Measurements from ENCODE around the gene MON1A.
"Not testable (repeated sequence)": the region's sequence is repeated elsewhere in the genome, so short reads cannot be mapped to it uniquely, and the experiment has no call there.

The MON1A gene

GRCh38 chr3:49942651-49943050 lies 13.0 kb upstream of the MON1A start:
- Histone ChIP-seq H3K4me3 (no peak overlapping the region), H3K36me3 (ENCODE audit: insufficient read depth, low read length) (no peaks in the 10 kb centered on the region), H3K27ac (no peak overlapping the region), H3K9me3 (ENCODE audit: low read depth, low read length) (no peaks in the 10 kb centered on the region), H3K9ac (ENCODE audit: insufficient read length) (no peak overlapping the region)
- TF ChIP-seq EZH2 (IDR thresholded peaks at IDR 0.05): no peak
- no peak for TF ChIP-seq FOXP2 (optimal IDR thresholded peaks at IDR 0.05; ENCODE audit: control extremely low read depth, extremely low read length, insufficient read depth)
- no peak for TF ChIP-seq POLR2AphosphoS5 (IDR thresholded peaks at IDR 0.05; ENCODE audit: borderline replicate concordance, low read depth, low read length)
- no peak for DNase-seq (ENCODE audit: low read depth, low spot score)

GRCh38 chr3:49940667-49941249 lies 11.1 kb upstream of the MON1A start:
- Histone ChIP-seq H3K9me3 (ENCODE audit: low read depth, low read length) (no peaks in the 10 kb centered on the region), H3K36me3 (ENCODE audit: insufficient read depth, low read length) (no peaks in the 10 kb centered on the region), H3K27ac (no peak overlapping the region), H3K4me3 (peak overlapping the region; percentile 80), H3K9ac (ENCODE audit: insufficient read length) (peak overlapping the region; percentile 79)
- no peak for TF ChIP-seq POLR2AphosphoS5 (IDR thresholded peaks at IDR 0.05; ENCODE audit: borderline replicate concordance, low read depth, low read length)
- TF ChIP-seq FOXP2 (optimal IDR thresholded peaks at IDR 0.05; ENCODE audit: control extremely low read depth, extremely low read length, insufficient read depth): no peak
- TF ChIP-seq EZH2 (IDR thresholded peaks at IDR 0.05): no peak
- no peak for DNase-seq (ENCODE audit: low read depth, low spot score)

GRCh38 chr3:49939858-49940666 lies 10.5 kb upstream of the MON1A start, which contains the start of gene RBM6:
Gene RBM6, plus strand, starts transcription at chr3:49940150. Its CDS starts 22,492 bp downstream, at chr3:49962642.
- peak; percentile 48 for DNase-seq (ENCODE audit: low read depth, low spot score)
- Histone ChIP-seq H3K9me3 (ENCODE audit: low read depth, low read length) (no peaks in the 10 kb centered on the region), H3K4me3 (peak within 1 kb of the TSS; percentile 80), H3K36me3 (ENCODE audit: insufficient read depth, low read length) (no peaks in the 10 kb centered on the region), H3K9ac (ENCODE audit: insufficient read length) (peak within 1 kb of the TSS; percentile 79), H3K27ac (peak within 1 kb of the TSS; percentile 67)
- no peak for TF ChIP-seq EZH2 (IDR thresholded peaks at IDR 0.05)
- peak; percentile 91 for TF ChIP-seq POLR2AphosphoS5 (IDR thresholded peaks at IDR 0.05; ENCODE audit: borderline replicate concordance, low read depth, low read length)
- TF ChIP-seq FOXP2 (optimal IDR thresholded peaks at IDR 0.05; ENCODE audit: control extremely low read depth, extremely low read length, insufficient read depth): no peak

- Histone ChIP-seq H3K36me3 (ENCODE audit: insufficient read depth, low read length) (no peaks in the 10 kb centered on the region), H3K9ac (ENCODE audit: insufficient read length) (no peak overlapping the region), H3K4me3 (no peak overlapping the region), H3K27ac (no peak overlapping the region), H3K9me3 (ENCODE audit: low read depth, low read length) (no peaks in the 10 kb centered on the region)
- no peak for DNase-seq (ENCODE audit: low read depth, low spot score)
- TF ChIP-seq POLR2AphosphoS5 (IDR thresholded peaks at IDR 0.05; ENCODE audit: borderline replicate concordance, low read depth, low read length) (no peak), FOXP2 (optimal IDR thresholded peaks at IDR 0.05; ENCODE audit: control extremely low read depth, extremely low read length, insufficient read depth) (no peak), EZH2 (IDR thresholded peaks at IDR 0.05) (no peak)
Observed at GRCh38 chr3:49937090-49937489, 7.5 kb upstream of the MON1A start.

GRCh38 chr3:49932281-49932680 lies 2.7 kb upstream of the MON1A start:
- DNase-seq (ENCODE audit: low read depth, low spot score); H3K27ac ChIP-seq; H3K9me3 ChIP-seq (ENCODE audit: low read depth, low read length); H3K36me3 ChIP-seq (ENCODE audit: insufficient read depth, low read length); H3K4me3 ChIP-seq; H3K9ac ChIP-seq (ENCODE audit: insufficient read length): not testable (repeated sequence)

- no peak overlapping the region for H3K9ac ChIP-seq (ENCODE audit: insufficient read length)
- no peaks in the 10 kb centered on the region for H3K36me3 ChIP-seq (ENCODE audit: insufficient read depth, low read length)
- no peak overlapping the region for H3K27ac ChIP-seq
- no peaks in the 10 kb centered on the region for H3K9me3 ChIP-seq (ENCODE audit: low read depth, low read length)
- TF ChIP-seq FOXP2 (optimal IDR thresholded peaks at IDR 0.05; ENCODE audit: control extremely low read depth, extremely low read length, insufficient read depth) (no peak), POLR2AphosphoS5 (IDR thresholded peaks at IDR 0.05; ENCODE audit: borderline replicate concordance, low read depth, low read length) (no peak), EZH2 (IDR thresholded peaks at IDR 0.05) (no peak)
- no peak overlapping the region for H3K4me3 ChIP-seq
- DNase-seq (ENCODE audit: low read depth, low spot score): no peak
Observed at GRCh38 chr3:49930922-49931321, 1.3 kb upstream of the MON1A start.

GRCh38 chr3:49930168-49930690 lies 618 bp upstream of the MON1A start:
- peak overlapping the region; percentile 86 for H3K4me3 ChIP-seq
- peak overlapping the region; percentile 77 for H3K9ac ChIP-seq (ENCODE audit: insufficient read length)
- H3K36me3 ChIP-seq (ENCODE audit: insufficient read depth, low read length): no peaks in the 10 kb centered on the region
- H3K9me3 ChIP-seq (ENCODE audit: low read depth, low read length): no peaks in the 10 kb centered on the region
- H3K27ac ChIP-seq: no peak overlapping the region
- TF ChIP-seq EZH2 (IDR thresholded peaks at IDR 0.05): no peak
- TF ChIP-seq POLR2AphosphoS5 (IDR thresholded peaks at IDR 0.05; ENCODE audit: borderline replicate concordance, low read depth, low read length): no peak
- no peak for TF ChIP-seq FOXP2 (optimal IDR thresholded peaks at IDR 0.05; ENCODE audit: control extremely low read depth, extremely low read length, insufficient read depth)
- no peak for DNase-seq (ENCODE audit: low read depth, low spot score)

- DNase-seq (ENCODE audit: low read depth, low spot score): no peak
- Histone ChIP-seq H3K9ac (ENCODE audit: insufficient read length) (no peak overlapping the region), H3K27ac (no peak overlapping the region), H3K36me3 (ENCODE audit: insufficient read depth, low read length) (no peaks in the 10 kb centered on the region), H3K4me3 (no peak overlapping the region), H3K9me3 (ENCODE audit: low read depth, low read length) (no peaks in the 10 kb centered on the region)
- TF ChIP-seq FOXP2 (optimal IDR thresholded peaks at IDR 0.05; ENCODE audit: control extremely low read depth, extremely low read length, insufficient read depth) (no peak), POLR2AphosphoS5 (IDR thresholded peaks at IDR 0.05; ENCODE audit: borderline replicate concordance, low read depth, low read length) (no peak), EZH2 (IDR thresholded peaks at IDR 0.05) (no peak)
Observed at GRCh38 chr3:49928481-49929017, 1.1 kb downstream of the MON1A start.

Data from SK-N-MC (cell line).